ENCODE results near the gene OXSR1. TPM values are rescaled to one million over a fixed set of nuclear protein-coding genes. Genes with fewer than 3 reads are reported as not detected.

OXSR1 gene
- total and polyA plus RNA-seq, 2 experiments from 2014 or later: 20.6 to 34.1 TPM

DNA sequence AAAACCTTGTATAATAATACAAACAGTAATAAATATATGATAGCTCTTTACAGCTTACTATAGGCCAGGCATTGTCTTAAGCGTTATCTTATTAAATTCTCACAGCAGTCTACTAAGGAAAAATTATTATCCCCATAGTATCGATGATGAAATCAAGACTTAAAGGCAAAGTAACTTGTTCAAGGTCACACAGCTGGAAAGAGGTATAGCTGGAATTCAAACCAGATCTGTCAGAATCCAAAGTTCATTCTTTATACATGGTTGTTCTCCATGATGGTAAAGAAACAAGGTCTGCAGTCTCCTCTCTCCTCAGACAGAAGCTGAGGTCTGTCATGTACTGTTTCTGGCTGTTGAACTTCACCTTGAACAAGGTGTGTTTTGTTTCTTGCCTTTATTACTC, 84.9 kb downstream of the OXSR1 start:
- Histone ChIP-seq H3K36me3 (peaks cover 43% of the 10 kb centered on the region), H3K27me3 (no peaks in the 10 kb centered on the region), H3K4me3 (no peak overlapping the region), H3K4me1 (ENCODE audit: low read depth) (no peaks in the 10 kb centered on the region), H3K9me3 (ENCODE audit: low read depth) (no peaks in the 10 kb centered on the region), H3K27ac (no peak overlapping the region)
- no peak for TF ChIP-seq CTCF (IDR thresholded peaks at IDR 0.05; ENCODE audit: low read depth, low read length)
- DNase-seq (ENCODE audit: low read depth in 1 of 2, low spot score in 1 of 2): no peak

GRCh38 chr3:38251197-38251596, 85.9 kb downstream of the OXSR1 start:
- no peak for DNase-seq (ENCODE audit: low read depth in 1 of 2, low spot score in 1 of 2)
- Histone ChIP-seq H3K9me3 (ENCODE audit: low read depth) (no peaks in the 10 kb centered on the region), H3K27ac (no peak overlapping the region), H3K4me1 (ENCODE audit: low read depth) (no peaks in the 10 kb centered on the region), H3K4me3 (no peak overlapping the region), H3K36me3 (peaks cover 42% of the 10 kb centered on the region), H3K27me3 (no peaks in the 10 kb centered on the region)
- no peak for TF ChIP-seq CTCF (IDR thresholded peaks at IDR 0.05; ENCODE audit: low read depth, low read length)

DNA sequence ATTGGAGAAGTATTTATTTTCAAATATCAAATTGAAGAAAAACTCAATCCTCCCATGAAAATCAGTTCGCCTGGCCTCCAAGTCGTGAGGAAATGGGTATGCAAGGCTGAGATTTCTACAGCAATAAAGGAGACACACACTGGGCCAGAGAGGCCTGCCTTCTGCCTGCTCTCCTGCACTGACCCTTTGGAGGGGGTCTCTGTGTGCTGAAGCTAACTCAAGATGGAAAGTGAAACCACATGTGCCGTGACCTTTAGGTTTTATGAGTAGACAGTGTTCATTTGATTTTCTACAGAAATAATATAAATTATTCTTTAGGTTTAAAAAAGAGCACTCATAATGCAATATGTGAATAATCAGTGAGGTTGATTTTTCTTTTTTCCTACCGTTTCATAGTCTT, 88.4 kb downstream of the OXSR1 start:
- Histone ChIP-seq H3K9me3 (ENCODE audit: low read depth) (no peaks in the 10 kb centered on the region), H3K36me3 (peaks cover 33% of the 10 kb centered on the region), H3K27me3 (no peaks in the 10 kb centered on the region), H3K4me3 (no peak overlapping the region), H3K27ac (no peak overlapping the region), H3K4me1 (ENCODE audit: low read depth) (no peaks in the 10 kb centered on the region)
- no peak for DNase-seq (ENCODE audit: low read depth in 1 of 2, low spot score in 1 of 2)
- TF ChIP-seq CTCF (IDR thresholded peaks at IDR 0.05; ENCODE audit: low read depth, low read length): no peak

DNA sequence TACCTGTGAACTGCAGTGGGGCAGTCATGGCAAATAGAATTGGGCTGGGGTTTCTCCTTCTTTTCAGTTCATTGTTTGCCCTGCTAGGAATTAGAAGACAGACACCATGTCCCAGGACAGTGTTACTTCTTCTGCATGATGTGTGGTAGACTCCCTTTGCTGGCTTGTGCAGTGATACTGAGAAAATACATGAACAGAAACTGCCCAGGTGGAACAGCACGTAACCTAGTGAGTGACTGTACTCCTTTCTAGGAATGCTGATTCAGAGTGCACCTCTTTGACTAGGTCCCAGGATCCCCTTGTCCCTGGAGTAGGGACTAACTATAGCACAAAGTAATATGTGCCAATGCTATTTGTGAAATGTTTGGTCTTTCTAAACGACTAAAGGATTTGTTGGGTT, 89.5 kb downstream of the OXSR1 start:
- Histone ChIP-seq H3K4me3 (no peak overlapping the region), H3K36me3 (peaks cover 22% of the 10 kb centered on the region), H3K27ac (no peak overlapping the region), H3K9me3 (ENCODE audit: low read depth) (no peaks in the 10 kb centered on the region), H3K4me1 (ENCODE audit: low read depth) (no peaks in the 10 kb centered on the region), H3K27me3 (no peaks in the 10 kb centered on the region)
- TF ChIP-seq CTCF (IDR thresholded peaks at IDR 0.05; ENCODE audit: low read depth, low read length): no peak
- DNase-seq (ENCODE audit: low read depth in 1 of 2, low spot score in 1 of 2): no peak

DNA sequence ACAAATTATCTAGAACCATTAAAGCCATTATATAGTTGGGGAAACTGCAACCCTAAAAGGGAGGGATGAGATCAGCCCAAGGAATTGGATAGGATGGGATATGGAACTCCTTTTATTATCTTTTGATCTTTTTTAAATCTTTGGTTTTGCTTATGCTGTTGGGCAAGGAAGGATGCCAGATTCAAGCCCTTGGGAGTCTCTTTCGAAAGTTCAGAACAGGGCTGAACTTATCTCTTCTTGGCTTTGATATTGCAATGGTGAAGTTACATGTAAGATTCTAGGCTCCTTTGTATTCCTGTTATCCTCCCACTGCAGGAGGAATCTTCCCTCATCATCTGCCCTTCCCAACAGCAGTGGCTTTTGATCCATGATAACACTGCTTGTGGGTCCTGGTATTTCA, 90.3 kb downstream of the OXSR1 start:
- H3K27ac ChIP-seq: no peak overlapping the region
- H3K9me3 ChIP-seq (ENCODE audit: low read depth): no peaks in the 10 kb centered on the region
- no peak overlapping the region for H3K4me3 ChIP-seq
- no peaks in the 10 kb centered on the region for H3K27me3 ChIP-seq
- no peak for DNase-seq (ENCODE audit: low read depth in 1 of 2, low spot score in 1 of 2)
- TF ChIP-seq CTCF (IDR thresholded peaks at IDR 0.05; ENCODE audit: low read depth, low read length): no peak
- H3K4me1 ChIP-seq (ENCODE audit: low read depth): no peaks in the 10 kb centered on the region
- H3K36me3 ChIP-seq: peaks cover 22% of the 10 kb centered on the region

- Histone ChIP-seq H3K27ac (no peak overlapping the region), H3K27me3 (no peaks in the 10 kb centered on the region), H3K9me3 (ENCODE audit: low read depth) (no peaks in the 10 kb centered on the region), H3K36me3 (peaks cover 17% of the 10 kb centered on the region), H3K4me3 (no peak overlapping the region), H3K4me1 (ENCODE audit: low read depth) (no peaks in the 10 kb centered on the region)
- no peak for TF ChIP-seq CTCF (IDR thresholded peaks at IDR 0.05; ENCODE audit: low read depth, low read length)
- DNase-seq (ENCODE audit: low read depth in 1 of 2, low spot score in 1 of 2): peak in 1 of 2 donors; percentile 12
These were observed 92.2 kb downstream of the OXSR1 start for GRCh38 chr3:38257583-38257982.

All from cardiac muscle cell (in vitro differentiated cells and primary cell).